ENCODE measurements around the gene DCUN1D5.
A peak's percentile ranks its signal among the peaks of the same experiment; 100 is the strongest.

The DCUN1D5 gene

GRCh38 chr11:103111400-103111799 is 19.4 kb upstream of the DCUN1D5 start:
- Histone ChIP-seq H3K27ac (replicated peaks; ENCODE audit: low read length) (no peak overlapping the region), H3K79me1 (ENCODE audit: low read depth, low read length) (no peaks in the 10 kb centered on the region), H3K27me3 (ENCODE audit: control insufficient read depth in 3 of 3, insufficient read depth in 3 of 3, low read depth in 1 of 3, low read length in 3 of 3) (no peaks in the 10 kb centered on the region), H3K4me3 (ENCODE audit: low read length in 2 of 2) (no peak overlapping the region), H3K9ac (ENCODE audit: low read depth, low read length, poor library complexity) (no peak overlapping the region), H3K14ac (ENCODE audit: low read length) (no peak overlapping the region), H3K4me1 (ENCODE audit: control insufficient read depth in 2 of 2, insufficient read depth in 1 of 2, low read depth in 1 of 2, low read length in 2 of 2) (peaks cover 0 to 6% of the 10 kb centered on the region in 2 donors), H4K91ac (ENCODE audit: low read depth, low read length, poor library complexity) (no peak overlapping the region), H3K36me3 (replicated peaks in 1 of 2; ENCODE audit: control insufficient read depth in 2 of 2, insufficient read depth in 2 of 2, low read length in 2 of 2) (peaks cover 0 to 25% of the 10 kb centered on the region in 2 donors), H2BK12ac (ENCODE audit: low read length) (no peak overlapping the region), H2BK5ac (ENCODE audit: low read length) (no peak overlapping the region), H3K23ac (ENCODE audit: low read depth, low read length, poor library complexity) (no peak overlapping the region), H2AK5ac (ENCODE audit: low read depth, low read length) (no peak overlapping the region), H2BK120ac (ENCODE audit: low read depth, low read length) (no peak overlapping the region), H2AFZ (ENCODE audit: low read length) (no peak overlapping the region), H3K18ac (ENCODE audit: low read length) (no peak overlapping the region), H3K4me2 (ENCODE audit: insufficient read depth, low read length, poor library complexity, severe bottlenecking) (no peak overlapping the region), H3K4ac (ENCODE audit: low read length) (no peak overlapping the region), H2BK15ac (ENCODE audit: low read length) (no peak overlapping the region), H4K8ac (ENCODE audit: low read depth, low read length) (no peak overlapping the region), H3K9me3 (replicated peaks in 1 of 2; ENCODE audit: control insufficient read depth in 2 of 2, insufficient read depth in 1 of 2, low read depth in 1 of 2, low read length in 2 of 2) (peaks cover 0 to 3% of the 10 kb centered on the region in 2 donors)
- no peak for DNase-seq (ENCODE audit: low spot score)
- WGBS, 2 donors (ENCODE audit: extremely low coverage in 2 of 2, insufficient read length in 2 of 2, insufficient replicate concordance in 1 of 2): 100% methylated on average over 1 of the region's 5 CpGs; no CpG with 5 or more reads in 1 of the 2 donors

GRCh38 chr11:103110391-103110790 is 18.4 kb upstream of the DCUN1D5 start:
- Histone ChIP-seq H2AFZ (ENCODE audit: low read length) (peak overlapping the region; percentile 92), H4K8ac (ENCODE audit: low read depth, low read length) (no peak overlapping the region), H3K14ac (ENCODE audit: low read length) (no peak overlapping the region), H4K91ac (ENCODE audit: low read depth, low read length, poor library complexity) (no peak overlapping the region), H3K23ac (ENCODE audit: low read depth, low read length, poor library complexity) (no peak overlapping the region), H3K9ac (ENCODE audit: low read depth, low read length, poor library complexity) (no peak overlapping the region), H3K36me3 (replicated peaks in 1 of 2; ENCODE audit: control insufficient read depth in 2 of 2, insufficient read depth in 2 of 2, low read length in 2 of 2) (peaks cover 0 to 18% of the 10 kb centered on the region in 2 donors), H2BK12ac (ENCODE audit: low read length) (no peak overlapping the region), H2BK15ac (ENCODE audit: low read length) (no peak overlapping the region), H3K4me2 (ENCODE audit: insufficient read depth, low read length, poor library complexity, severe bottlenecking) (no peak overlapping the region), H3K18ac (ENCODE audit: low read length) (no peak overlapping the region), H2BK5ac (ENCODE audit: low read length) (no peak overlapping the region), H3K27ac (replicated peaks; ENCODE audit: low read length) (no peak overlapping the region), H3K4ac (ENCODE audit: low read length) (no peak overlapping the region), H3K9me3 (replicated peaks in 1 of 2; ENCODE audit: control insufficient read depth in 2 of 2, insufficient read depth in 1 of 2, low read depth in 1 of 2, low read length in 2 of 2) (peaks cover 0 to 3% of the 10 kb centered on the region in 2 donors), H3K4me3 (ENCODE audit: low read length in 2 of 2) (peak overlapping the region in 1 of 2 donors; percentile 86), H2AK5ac (ENCODE audit: low read depth, low read length) (no peak overlapping the region), H3K4me1 (ENCODE audit: control insufficient read depth in 2 of 2, insufficient read depth in 1 of 2, low read depth in 1 of 2, low read length in 2 of 2) (peaks cover 0 to 6% of the 10 kb centered on the region in 2 donors), H2BK120ac (ENCODE audit: low read depth, low read length) (no peak overlapping the region), H3K27me3 (ENCODE audit: control insufficient read depth in 3 of 3, insufficient read depth in 3 of 3, low read depth in 1 of 3, low read length in 3 of 3) (no peaks in the 10 kb centered on the region), H3K79me1 (ENCODE audit: low read depth, low read length) (no peaks in the 10 kb centered on the region)
- no peak for DNase-seq (ENCODE audit: low spot score)

DNA sequence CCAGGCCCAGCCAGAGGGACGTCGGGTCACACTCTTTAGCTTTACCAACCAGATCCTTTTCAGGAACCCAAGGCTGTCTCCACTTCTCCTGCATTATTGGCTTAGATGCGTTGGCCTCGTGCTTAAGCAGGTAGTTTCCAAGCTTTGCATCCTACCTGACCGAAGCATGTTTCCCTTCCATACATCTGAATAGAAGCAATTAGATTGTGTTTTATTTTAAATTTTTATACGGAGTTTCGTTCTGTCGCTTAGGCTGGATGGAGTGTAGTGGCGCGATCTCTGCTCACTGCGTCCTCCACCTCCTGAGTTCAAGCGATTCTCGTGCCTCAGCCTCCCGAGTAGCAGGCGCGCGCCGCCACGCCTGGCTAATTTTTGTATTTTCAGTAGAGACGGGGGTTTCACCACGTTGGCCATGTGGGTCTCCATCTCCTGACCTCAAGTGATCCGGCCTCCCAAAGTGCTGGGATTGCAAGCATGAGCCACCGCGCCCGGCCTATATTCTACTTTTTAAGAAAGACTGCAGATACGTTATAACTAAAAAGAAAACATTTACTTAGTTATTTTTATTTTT is 17.9 kb upstream of the DCUN1D5 start:
- Histone ChIP-seq H3K14ac (ENCODE audit: low read length) (no peak overlapping the region), H3K9ac (ENCODE audit: low read depth, low read length, poor library complexity) (peak overlapping the region; percentile 87), H3K18ac (ENCODE audit: low read length) (peak overlapping the region; percentile 62), H2BK15ac (ENCODE audit: low read length) (no peak overlapping the region), H3K36me3 (replicated peaks in 1 of 2; ENCODE audit: control insufficient read depth in 2 of 2, insufficient read depth in 2 of 2, low read length in 2 of 2) (peaks cover 0 to 14% of the 10 kb centered on the region in 2 donors), H2BK5ac (ENCODE audit: low read length) (no peak overlapping the region), H3K4me1 (ENCODE audit: control insufficient read depth in 2 of 2, insufficient read depth in 1 of 2, low read depth in 1 of 2, low read length in 2 of 2) (peaks cover 0 to 6% of the 10 kb centered on the region in 2 donors), H2BK120ac (ENCODE audit: low read depth, low read length) (no peak overlapping the region), H3K4me3 (ENCODE audit: low read length in 2 of 2) (peak overlapping the region; percentile 86 to 87), H3K4ac (ENCODE audit: low read length) (no peak overlapping the region), H3K27me3 (ENCODE audit: control insufficient read depth in 3 of 3, insufficient read depth in 3 of 3, low read depth in 1 of 3, low read length in 3 of 3) (no peaks in the 10 kb centered on the region), H2AFZ (ENCODE audit: low read length) (peak overlapping the region; percentile 92), H3K23ac (ENCODE audit: low read depth, low read length, poor library complexity) (no peak overlapping the region), H3K79me1 (ENCODE audit: low read depth, low read length) (no peaks in the 10 kb centered on the region), H2AK5ac (ENCODE audit: low read depth, low read length) (no peak overlapping the region), H3K4me2 (ENCODE audit: insufficient read depth, low read length, poor library complexity, severe bottlenecking) (peak overlapping the region; percentile 76), H3K27ac (replicated peaks; ENCODE audit: low read length) (peak overlapping the region; percentile 75), H2BK12ac (ENCODE audit: low read length) (no peak overlapping the region), H4K8ac (ENCODE audit: low read depth, low read length) (no peak overlapping the region), H3K9me3 (replicated peaks in 1 of 2; ENCODE audit: control insufficient read depth in 2 of 2, insufficient read depth in 1 of 2, low read depth in 1 of 2, low read length in 2 of 2) (peaks cover 0 to 3% of the 10 kb centered on the region in 2 donors), H4K91ac (ENCODE audit: low read depth, low read length, poor library complexity) (no peak overlapping the region)
- DNase-seq (ENCODE audit: low spot score): no peak
- no CpG with 5 or more reads among the region's 26 CpGs for WGBS, 2 donors (ENCODE audit: extremely low coverage in 2 of 2, insufficient read length in 2 of 2, insufficient replicate concordance in 1 of 2)

DNA sequence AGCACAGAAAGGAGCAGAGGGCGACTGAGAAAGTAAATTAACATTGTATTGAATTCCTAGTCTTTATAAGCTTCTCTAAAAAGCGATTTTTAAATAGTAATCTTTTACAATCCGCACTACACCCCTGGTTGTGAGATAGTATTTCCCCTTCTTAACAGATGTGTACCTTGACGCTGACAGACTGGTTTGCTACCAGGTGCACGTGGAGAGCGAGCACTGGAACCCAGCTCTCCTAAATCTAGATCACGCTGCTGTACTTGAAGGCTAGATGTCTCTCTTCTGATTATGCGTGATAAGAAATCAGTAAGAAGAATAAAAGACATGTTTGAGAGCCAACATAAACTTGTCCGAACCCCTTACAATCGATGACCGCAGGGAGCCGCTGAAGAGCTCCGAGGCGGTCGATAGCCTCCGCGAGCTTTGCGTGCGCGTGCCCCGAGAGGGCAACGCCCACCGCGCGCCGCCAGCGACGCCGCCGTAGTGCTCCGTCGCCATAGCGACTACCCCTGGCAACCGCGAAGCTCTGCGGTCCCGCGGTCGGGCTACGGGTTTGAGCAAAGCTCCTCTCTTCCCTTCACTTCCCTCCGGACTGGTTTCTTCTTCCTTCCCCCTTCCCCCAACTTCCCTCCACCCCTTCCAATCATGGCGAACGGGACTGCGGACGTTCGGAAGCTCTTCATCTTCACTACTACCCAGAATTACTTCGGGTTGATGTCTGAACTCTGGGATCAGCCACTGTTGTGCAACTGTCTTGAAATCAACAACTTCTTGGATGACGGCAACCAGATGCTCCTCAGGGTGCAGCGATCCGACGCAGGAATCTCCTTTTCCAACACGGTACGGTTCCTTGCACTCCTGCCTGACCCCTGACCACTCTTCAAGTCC is 17.2 kb upstream of the DCUN1D5 start, which contains the start of gene DYNC2H1:
Gene DYNC2H1 (plus strand): TSS at position 494 of the 885 bp plus-strand sequence. CDS start 149 bp downstream, at position 643.
- H3K4me2 ChIP-seq (ENCODE audit: insufficient read depth, low read length, poor library complexity, severe bottlenecking): peak within 1 kb of the TSS; percentile 76
- H3K4me1 ChIP-seq (ENCODE audit: control insufficient read depth in 2 of 2, insufficient read depth in 1 of 2, low read depth in 1 of 2, low read length in 2 of 2): peaks cover 0 to 6% of the 10 kb centered on the region in 2 donors
- no CpG with 5 or more reads among the region's 53 CpGs for WGBS, 2 donors (ENCODE audit: extremely low coverage in 2 of 2, insufficient read length in 2 of 2, insufficient replicate concordance in 1 of 2)

More for the DNA sequence above, 17.2 kb upstream of the DCUN1D5 start, which contains the start of gene DYNC2H1:
- Histone ChIP-seq H3K36me3 (replicated peaks in 1 of 2; ENCODE audit: control insufficient read depth in 2 of 2, insufficient read depth in 2 of 2, low read length in 2 of 2) (peaks cover 0 to 7% of the 10 kb centered on the region in 2 donors), H2BK15ac (ENCODE audit: low read length) (no peak within 1 kb of the TSS), H3K14ac (ENCODE audit: low read length) (no peak within 1 kb of the TSS), H3K27me3 (ENCODE audit: control insufficient read depth in 3 of 3, insufficient read depth in 3 of 3, low read depth in 1 of 3, low read length in 3 of 3) (peaks cover 0 to 5% (median 0%) of the 10 kb centered on the region in 3 experiments), H2BK5ac (ENCODE audit: low read length) (no peak within 1 kb of the TSS), H3K9ac (ENCODE audit: low read depth, low read length, poor library complexity) (peak within 1 kb of the TSS; percentile 87), H4K8ac (ENCODE audit: low read depth, low read length) (no peak within 1 kb of the TSS), H2AK5ac (ENCODE audit: low read depth, low read length) (no peak within 1 kb of the TSS), H2AFZ (ENCODE audit: low read length) (peak within 1 kb of the TSS; percentile 92), H3K9me3 (replicated peaks in 1 of 2; ENCODE audit: control insufficient read depth in 2 of 2, insufficient read depth in 1 of 2, low read depth in 1 of 2, low read length in 2 of 2) (no peaks in the 10 kb centered on the region), H2BK12ac (ENCODE audit: low read length) (no peak within 1 kb of the TSS), H4K91ac (ENCODE audit: low read depth, low read length, poor library complexity) (no peak within 1 kb of the TSS), H3K23ac (ENCODE audit: low read depth, low read length, poor library complexity) (no peak within 1 kb of the TSS), H3K4me3 (ENCODE audit: low read length in 2 of 2) (peak within 1 kb of the TSS; percentile 86 to 87), H3K18ac (ENCODE audit: low read length) (peak within 1 kb of the TSS; percentile 62), H3K79me1 (ENCODE audit: low read depth, low read length) (no peaks in the 10 kb centered on the region), H3K4ac (ENCODE audit: low read length) (no peak within 1 kb of the TSS), H2BK120ac (ENCODE audit: low read depth, low read length) (no peak within 1 kb of the TSS), H3K27ac (replicated peaks; ENCODE audit: low read length) (peak within 1 kb of the TSS; percentile 75)
- DNase-seq (ENCODE audit: low spot score): peak; percentile 81

All from neuronal stem cell (in vitro differentiated cells).